IPS-15b (cell line): Measurements from ENCODE around the gene ANO5.

Experiments used
- H3K27me3 ChIP-seq: one replicate; pipeline ENCODE4 v1.6.1; 2013; ENCODE audit warnings: low read length; ENCODE audit not compliant: control insufficient read depth, insufficient read depth
- H3K36me3 ChIP-seq: one replicate; pipeline ENCODE4 v1.6.1; 2013; ENCODE audit warnings: low read length; ENCODE audit not compliant: control insufficient read depth, insufficient read depth
- H3K4me1 ChIP-seq: one replicate; pipeline ENCODE4 v1.6.1; 2013; ENCODE audit warnings: mild to moderate bottlenecking, low read length; ENCODE audit not compliant: control insufficient read depth, insufficient read depth
- H3K4me3 ChIP-seq: one replicate; pipeline ENCODE4 v1.5.1; 2013; ENCODE audit warnings: low read depth, low read length
- H3K9ac ChIP-seq: one replicate; pipeline ENCODE4 v1.6.1; 2013; ENCODE audit warnings: low read depth, mild to moderate bottlenecking, low read length
- H3K9me3 ChIP-seq: one replicate; pipeline ENCODE4 v1.6.1; 2013; ENCODE audit warnings: mild to moderate bottlenecking, low read length; ENCODE audit not compliant: control insufficient read depth, insufficient read depth

Gene ANO5, protein sequence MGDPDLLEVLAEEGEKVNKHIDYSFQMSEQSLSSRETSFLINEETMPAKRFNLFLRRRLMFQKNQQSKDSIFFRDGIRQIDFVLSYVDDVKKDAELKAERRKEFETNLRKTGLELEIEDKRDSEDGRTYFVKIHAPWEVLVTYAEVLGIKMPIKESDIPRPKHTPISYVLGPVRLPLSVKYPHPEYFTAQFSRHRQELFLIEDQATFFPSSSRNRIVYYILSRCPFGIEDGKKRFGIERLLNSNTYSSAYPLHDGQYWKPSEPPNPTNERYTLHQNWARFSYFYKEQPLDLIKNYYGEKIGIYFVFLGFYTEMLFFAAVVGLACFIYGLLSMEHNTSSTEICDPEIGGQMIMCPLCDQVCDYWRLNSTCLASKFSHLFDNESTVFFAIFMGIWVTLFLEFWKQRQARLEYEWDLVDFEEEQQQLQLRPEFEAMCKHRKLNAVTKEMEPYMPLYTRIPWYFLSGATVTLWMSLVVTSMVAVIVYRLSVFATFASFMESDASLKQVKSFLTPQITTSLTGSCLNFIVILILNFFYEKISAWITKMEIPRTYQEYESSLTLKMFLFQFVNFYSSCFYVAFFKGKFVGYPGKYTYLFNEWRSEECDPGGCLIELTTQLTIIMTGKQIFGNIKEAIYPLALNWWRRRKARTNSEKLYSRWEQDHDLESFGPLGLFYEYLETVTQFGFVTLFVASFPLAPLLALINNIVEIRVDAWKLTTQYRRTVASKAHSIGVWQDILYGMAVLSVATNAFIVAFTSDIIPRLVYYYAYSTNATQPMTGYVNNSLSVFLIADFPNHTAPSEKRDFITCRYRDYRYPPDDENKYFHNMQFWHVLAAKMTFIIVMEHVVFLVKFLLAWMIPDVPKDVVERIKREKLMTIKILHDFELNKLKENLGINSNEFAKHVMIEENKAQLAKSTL

DNA sequence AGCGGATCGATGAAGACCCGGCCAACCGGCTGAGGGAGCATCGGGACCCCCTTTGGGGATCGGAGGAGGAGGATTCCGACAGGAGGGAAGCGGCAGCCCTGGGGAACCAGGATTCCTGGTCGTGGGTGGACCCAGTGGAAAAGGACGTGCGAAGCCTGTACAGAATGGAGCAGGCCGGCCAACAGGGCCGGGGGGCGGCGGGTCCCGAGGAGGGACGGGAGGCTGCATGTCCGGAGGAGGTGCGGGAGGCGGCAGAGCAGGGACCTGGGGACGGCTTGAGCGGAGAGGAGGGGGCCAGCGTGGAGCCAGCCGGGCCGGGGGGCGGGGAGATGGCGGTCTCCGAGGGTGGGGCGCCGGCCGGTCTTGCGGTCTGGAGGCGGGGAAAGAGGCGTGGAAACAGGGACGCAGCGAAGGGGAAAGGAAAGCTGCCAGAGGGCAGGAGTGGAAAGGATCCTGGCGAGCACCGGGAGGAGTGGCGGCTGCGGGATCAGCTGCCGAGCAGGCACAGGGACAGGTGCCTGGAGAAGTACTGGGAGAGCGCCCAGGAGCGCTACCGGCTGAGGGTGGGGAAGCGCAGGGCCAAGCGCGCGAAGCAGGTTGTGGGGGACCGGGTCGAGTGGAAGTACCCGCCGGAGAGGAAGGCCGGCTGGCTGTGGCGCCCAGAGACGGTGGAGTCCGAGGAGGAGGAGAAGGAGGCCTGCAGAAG lies at the start of gene ANO5:
Gene ANO5 (plus strand): TSS at position 444 of the 706 bp plus-strand sequence. CDS start 408 bp downstream, outside the sequence.
- Histone ChIP-seq H3K9me3 (no peaks in the 10 kb centered on the region), H3K36me3 (no peaks in the 10 kb centered on the region), H3K4me1 (peaks cover 6% of the 10 kb centered on the region), H3K27me3 (no peaks in the 10 kb centered on the region), H3K4me3 (peak within 1 kb of the TSS; percentile 91), H3K9ac (peak within 1 kb of the TSS; percentile 49)

DNA sequence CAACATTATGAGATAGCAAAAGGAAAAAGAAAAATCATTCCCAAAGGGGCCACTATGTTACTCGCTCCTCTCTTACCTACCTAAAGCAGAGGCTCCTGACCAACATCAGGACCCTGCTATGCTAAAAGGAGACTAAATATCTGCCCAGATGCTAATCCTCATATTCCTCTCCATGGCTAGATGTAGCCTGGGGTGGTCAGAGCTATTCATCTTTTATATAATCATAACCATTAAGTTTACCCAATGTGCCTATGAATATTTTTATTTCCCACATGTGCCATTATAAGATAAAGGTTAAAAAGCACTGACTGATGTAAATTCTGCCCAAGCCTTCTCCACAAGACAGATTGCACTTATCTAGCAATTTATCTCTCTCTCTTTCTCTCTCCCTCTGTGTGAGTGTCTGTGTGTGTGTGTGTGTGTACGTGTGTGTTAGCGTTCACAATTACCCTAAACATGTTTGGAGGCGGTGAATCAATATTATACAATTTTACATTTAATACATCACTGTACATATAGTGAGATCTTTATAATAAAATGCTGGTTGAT lies 41.2 kb upstream of the ANO5 start:
- Histone ChIP-seq H3K9me3 (no peaks in the 10 kb centered on the region), H3K27me3 (no peaks in the 10 kb centered on the region), H3K36me3 (no peaks in the 10 kb centered on the region), H3K4me3 (no peak overlapping the region), H3K4me1 (no peaks in the 10 kb centered on the region), H3K9ac (no peak overlapping the region)

DNA sequence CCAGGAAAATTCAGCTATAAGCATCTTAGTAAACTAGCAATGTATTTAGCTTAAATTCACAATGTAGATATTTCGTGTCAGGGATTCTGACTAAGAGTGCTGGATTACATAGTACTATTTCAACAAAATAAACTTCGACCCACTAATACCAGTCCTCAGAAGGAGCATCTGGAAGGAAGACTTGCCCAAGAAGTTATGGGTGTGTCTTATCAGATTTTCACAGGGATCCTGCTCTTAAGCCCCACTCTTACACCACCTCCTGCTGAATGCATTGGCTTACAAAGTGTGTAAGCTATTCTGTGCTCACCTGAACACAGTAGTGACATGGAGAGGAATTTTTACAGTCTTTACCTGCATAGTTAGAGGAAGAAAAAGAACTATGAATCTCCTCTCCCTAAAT lies 35.4 kb upstream of the ANO5 start:
- no peak overlapping the region for H3K4me3 ChIP-seq
- no peaks in the 10 kb centered on the region for H3K4me1 ChIP-seq
- no peaks in the 10 kb centered on the region for H3K27me3 ChIP-seq
- no peaks in the 10 kb centered on the region for H3K9me3 ChIP-seq
- H3K36me3 ChIP-seq: no peaks in the 10 kb centered on the region
- no peak overlapping the region for H3K9ac ChIP-seq

DNA sequence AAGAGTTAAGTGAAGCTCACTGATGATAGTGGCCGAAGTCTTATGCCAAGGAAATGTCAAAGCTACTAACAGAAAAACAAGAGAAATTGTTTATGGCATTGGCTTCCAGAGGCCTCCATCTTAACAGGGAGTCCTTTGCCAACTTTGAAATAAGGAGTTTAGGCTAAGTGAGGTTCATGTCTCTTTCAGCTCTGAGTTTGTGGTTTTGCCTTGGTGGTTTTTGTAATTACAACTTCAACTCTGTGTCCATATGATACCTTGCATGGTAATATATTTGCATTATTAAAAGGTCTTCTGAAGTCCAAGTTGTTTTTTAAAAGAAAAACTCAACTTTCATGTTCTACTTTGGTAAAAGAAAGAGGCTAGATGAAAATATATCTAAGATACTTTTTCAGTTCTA lies 31.4 kb upstream of the ANO5 start:
- Histone ChIP-seq H3K4me3 (no peak overlapping the region), H3K4me1 (no peaks in the 10 kb centered on the region), H3K9ac (no peak overlapping the region), H3K27me3 (no peaks in the 10 kb centered on the region), H3K9me3 (no peaks in the 10 kb centered on the region), H3K36me3 (no peaks in the 10 kb centered on the region)

DNA sequence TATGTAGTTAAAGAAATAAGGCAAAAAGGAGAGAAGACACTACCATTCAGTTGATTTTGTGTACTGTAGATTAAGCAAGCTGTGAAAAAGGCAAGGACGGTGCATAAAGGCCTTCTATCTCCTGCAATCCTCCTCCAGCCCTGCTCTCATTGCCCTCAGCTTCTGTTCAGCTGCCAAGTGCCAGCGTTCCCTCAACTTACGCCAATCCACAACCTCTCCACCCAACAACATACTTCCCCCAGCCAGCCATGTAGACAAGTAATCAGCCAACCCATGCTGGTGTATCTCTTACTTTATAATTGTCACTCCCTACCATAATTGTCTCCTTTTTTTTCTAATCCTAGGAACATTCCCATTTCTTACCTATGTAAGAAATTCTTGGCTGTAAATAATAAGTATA lies 30.1 kb upstream of the ANO5 start:
- H3K36me3 ChIP-seq: no peaks in the 10 kb centered on the region
- no peak overlapping the region for H3K9ac ChIP-seq
- no peak overlapping the region for H3K4me3 ChIP-seq
- H3K9me3 ChIP-seq: no peaks in the 10 kb centered on the region
- H3K4me1 ChIP-seq: no peaks in the 10 kb centered on the region
- H3K27me3 ChIP-seq: no peaks in the 10 kb centered on the region

DNA sequence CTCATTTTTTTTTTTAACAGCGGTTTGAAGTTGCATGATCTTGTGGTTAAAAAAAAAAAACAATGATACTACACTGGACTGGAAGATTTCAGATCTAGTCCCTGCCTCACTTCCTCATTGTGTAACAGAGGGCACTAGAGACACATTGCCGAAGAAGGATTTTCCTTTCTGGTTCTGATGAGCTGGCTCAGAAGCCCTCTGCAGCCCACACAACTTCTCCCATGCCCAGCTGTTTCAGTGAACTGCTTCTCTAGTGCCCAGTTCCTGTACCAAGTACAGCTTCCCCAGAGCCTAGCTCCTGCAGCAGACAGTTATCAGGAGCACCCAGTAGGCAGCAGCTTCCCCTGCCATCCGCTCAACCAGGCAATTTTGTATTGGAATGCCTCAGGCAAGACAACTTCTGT lies 29.5 kb upstream of the ANO5 start:
- H3K4me3 ChIP-seq: no peak overlapping the region
- no peaks in the 10 kb centered on the region for H3K9me3 ChIP-seq
- H3K27me3 ChIP-seq: no peaks in the 10 kb centered on the region
- no peak overlapping the region for H3K9ac ChIP-seq
- no peaks in the 10 kb centered on the region for H3K36me3 ChIP-seq
- H3K4me1 ChIP-seq: no peaks in the 10 kb centered on the region

DNA sequence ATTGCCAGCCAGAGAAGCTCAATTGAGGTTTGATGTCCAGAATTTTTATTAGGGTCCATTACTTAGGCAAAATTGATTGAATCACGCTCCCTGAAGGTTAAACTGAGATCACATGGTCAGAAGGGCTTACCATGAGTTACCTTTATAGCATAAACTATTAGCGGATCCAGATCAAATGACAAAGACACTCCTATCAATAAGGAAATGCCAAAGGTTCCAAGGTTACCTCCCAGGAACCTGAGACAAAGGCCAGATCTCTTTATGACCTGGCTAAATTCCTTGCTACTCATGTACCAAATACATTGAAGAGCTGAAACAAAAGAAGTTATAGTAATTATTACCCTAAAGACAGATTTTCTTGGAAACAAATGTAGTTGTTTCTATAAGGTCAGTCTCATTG lies 27.8 kb upstream of the ANO5 start:
- H3K36me3 ChIP-seq: no peaks in the 10 kb centered on the region
- no peaks in the 10 kb centered on the region for H3K9me3 ChIP-seq
- no peak overlapping the region for H3K4me3 ChIP-seq
- H3K9ac ChIP-seq: no peak overlapping the region
- H3K27me3 ChIP-seq: no peaks in the 10 kb centered on the region
- no peaks in the 10 kb centered on the region for H3K4me1 ChIP-seq

DNA sequence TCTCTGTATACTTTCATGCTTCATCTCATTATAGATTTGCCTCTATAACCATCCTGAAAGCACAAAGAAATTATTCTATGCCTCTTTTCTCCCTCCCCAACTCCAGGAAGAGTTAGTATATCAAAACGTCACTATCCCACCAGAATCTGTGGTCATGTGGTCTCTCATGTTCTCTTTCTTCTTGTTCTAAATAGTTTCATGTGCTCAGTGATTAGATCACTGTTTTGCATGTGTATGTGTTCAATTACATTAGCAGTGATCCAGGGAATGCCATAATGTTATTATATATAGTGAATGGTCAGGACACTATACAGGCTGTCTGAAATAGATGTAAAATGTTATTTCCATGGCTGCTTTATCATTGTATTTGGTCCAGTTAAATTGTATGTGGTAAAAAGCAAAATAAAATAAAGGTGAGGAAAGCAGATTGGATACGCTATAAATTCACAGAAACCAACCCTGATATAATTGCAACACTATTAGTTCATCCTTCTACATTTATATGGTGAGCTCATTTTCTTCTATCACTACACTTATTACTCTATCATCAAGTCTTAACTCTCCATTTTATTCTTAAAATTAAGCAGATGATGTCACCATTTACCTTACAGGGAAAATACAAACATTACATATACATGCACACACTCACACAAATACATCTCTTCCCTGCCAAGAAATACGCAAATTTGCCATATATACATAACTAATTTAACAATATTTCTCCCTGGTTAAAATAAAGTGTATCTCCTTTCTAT lies 26.9 kb upstream of the ANO5 start:
- no peak overlapping the region for H3K4me3 ChIP-seq
- H3K4me1 ChIP-seq: no peaks in the 10 kb centered on the region
- H3K9ac ChIP-seq: no peak overlapping the region
- H3K9me3 ChIP-seq: no peaks in the 10 kb centered on the region
- no peaks in the 10 kb centered on the region for H3K27me3 ChIP-seq
- H3K36me3 ChIP-seq: no peaks in the 10 kb centered on the region

DNA sequence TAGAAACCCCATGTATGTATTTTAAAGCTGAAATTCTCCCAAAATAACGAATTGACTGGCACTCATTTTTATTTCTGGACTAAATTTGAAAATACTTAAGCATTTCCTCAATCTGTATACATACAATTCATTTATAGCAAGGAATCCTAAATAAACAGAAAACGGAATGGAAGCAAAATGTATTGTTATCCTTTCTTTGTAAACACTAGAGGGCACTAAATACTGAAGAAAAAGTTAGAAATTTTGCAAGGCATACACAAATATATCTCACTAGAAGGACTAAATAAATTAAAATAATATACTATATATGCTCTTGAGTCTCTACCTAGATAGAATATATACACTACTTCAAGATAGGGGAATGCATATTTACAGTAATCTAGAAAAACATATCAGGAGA lies 23.1 kb upstream of the ANO5 start:
- Histone ChIP-seq H3K9me3 (no peaks in the 10 kb centered on the region), H3K9ac (no peak overlapping the region), H3K27me3 (no peaks in the 10 kb centered on the region), H3K4me3 (no peak overlapping the region), H3K36me3 (no peaks in the 10 kb centered on the region), H3K4me1 (no peaks in the 10 kb centered on the region)

DNA sequence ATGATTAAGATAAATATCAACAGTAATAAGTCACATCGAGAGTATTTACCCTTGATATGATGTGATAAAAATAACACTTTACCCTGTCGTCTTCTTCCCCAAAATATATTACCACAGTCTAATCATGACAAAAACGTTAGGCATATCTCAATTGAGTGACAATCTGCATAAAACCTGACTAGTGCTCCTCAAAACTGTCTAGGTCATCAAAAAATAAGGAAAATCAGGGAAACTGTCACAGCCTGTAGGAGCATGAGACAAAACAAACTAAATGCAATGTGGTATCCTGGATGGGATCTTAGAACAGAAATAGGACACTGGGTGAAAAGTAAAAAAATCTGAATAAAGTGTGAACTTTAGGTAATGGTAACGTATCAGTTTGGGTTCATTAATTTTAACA lies 19.4 kb upstream of the ANO5 start:
- Histone ChIP-seq H3K4me3 (no peak overlapping the region), H3K9me3 (no peaks in the 10 kb centered on the region), H3K4me1 (no peaks in the 10 kb centered on the region), H3K36me3 (no peaks in the 10 kb centered on the region), H3K27me3 (no peaks in the 10 kb centered on the region), H3K9ac (no peak overlapping the region)

DNA sequence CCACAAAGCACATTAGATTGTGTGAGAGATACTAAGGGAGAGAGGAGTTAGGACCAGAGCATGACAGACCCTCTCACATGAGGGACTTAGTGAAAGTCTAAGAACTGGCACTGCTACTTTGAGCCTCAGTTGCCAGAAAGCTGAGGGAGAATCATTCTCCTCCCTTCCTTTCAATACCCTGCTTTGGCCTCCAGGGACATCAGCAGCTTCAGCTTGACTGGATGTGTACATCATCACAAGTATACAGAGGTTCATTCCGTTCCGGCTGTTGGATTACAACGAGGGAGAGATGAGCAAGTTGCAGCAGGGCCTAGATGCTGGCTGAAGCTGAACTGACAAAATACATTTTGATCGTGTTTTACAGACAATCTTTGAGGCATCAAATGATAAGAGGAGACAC lies 15.7 kb upstream of the ANO5 start:
- no peak overlapping the region for H3K4me3 ChIP-seq

More for the DNA sequence above, 15.7 kb upstream of the ANO5 start:
- Histone ChIP-seq H3K9ac (no peak overlapping the region), H3K36me3 (no peaks in the 10 kb centered on the region), H3K9me3 (no peaks in the 10 kb centered on the region), H3K27me3 (no peaks in the 10 kb centered on the region), H3K4me1 (no peaks in the 10 kb centered on the region)
